Measurements from ENCODE around the gene FCRL2. TPM values are rescaled to one million over a fixed set of nuclear protein-coding genes. Genes with fewer than 3 reads are reported as not detected.

FCRL2 gene
- polyA plus RNA-seq, 3 donors = 0.65 TPM; not detected in 2

GRCh38 chr1:157723157-157723556 lies 53.8 kb downstream of the FCRL2 start:
- no peaks in the 10 kb centered on the region for H3K36me3 Mint-ChIP-seq
- intact Hi-C loops (cut with micrococcal nuclease) = no loop called here
- no peak overlapping the region for H2AFZ ChIP-seq (ENCODE audit: insufficient read depth, low read depth, low read length, poor library complexity, severe bottlenecking)
- DNase-seq = no peak
- peaks cover 4 to 6% of the 10 kb centered on the region in 2 donors for H3K4me1 ChIP-seq (ENCODE audit: control insufficient read depth in 1 of 2, insufficient read depth in 2 of 2, low read length in 2 of 2)
- peaks cover 2 to 4% (median 3%) of the 10 kb centered on the region in 3 donors for H3K27me3 Mint-ChIP-seq (ENCODE audit: low read depth in 3 of 3)
- no peaks in the 10 kb centered on the region for H3K27me3 ChIP-seq (ENCODE audit: control insufficient read depth in 2 of 2, insufficient read depth in 2 of 2, low read length in 2 of 2)
- no peaks in the 10 kb centered on the region for H3K36me3 ChIP-seq (replicated peaks in 1 of 2; ENCODE audit: control insufficient read depth in 1 of 2, insufficient read depth in 2 of 2, low read length in 2 of 2)
- no peaks in the 10 kb centered on the region for H3K79me2 ChIP-seq (ENCODE audit: insufficient read depth, low read length)
- no peak overlapping the region for H3K9ac ChIP-seq (ENCODE audit: insufficient read depth, low read length, poor library complexity, severe bottlenecking)
- no peak for TF ChIP-seq CTCF (IDR thresholded peaks at IDR 0.05)
- no peak overlapping the region for H3K4me3 Mint-ChIP-seq
- no peaks in the 10 kb centered on the region for H4K20me1 ChIP-seq (ENCODE audit: insufficient read depth, low read length)
- no peak overlapping the region for H3K4me3 ChIP-seq (replicated peaks in 1 of 3; ENCODE audit: low read depth in 2 of 3, low read length in 3 of 3)
- 100% methylated on average over 1 of the region's 2 CpGs for WGBS (ENCODE audit: insufficient coverage)
- no peak overlapping the region for H3K27ac Mint-ChIP-seq
- H3K4me1 Mint-ChIP-seq = peaks cover 19% of the 10 kb centered on the region
- peaks cover 10 to 11% of the 10 kb centered on the region in 2 donors for H3K9me3 ChIP-seq (replicated peaks in 1 of 2; ENCODE audit: control insufficient read depth in 1 of 2, insufficient read depth in 1 of 2, low read length in 2 of 2)
- H3K27ac ChIP-seq (ENCODE audit: low read depth in 1 of 2, low read length in 2 of 2) = no peak overlapping the region
- H3K9me3 Mint-ChIP-seq = peaks cover 12 to 24% (median 20%) of the 10 kb centered on the region in 7 donors
- no peak overlapping the region for H3K4me2 ChIP-seq (replicated peaks; ENCODE audit: extremely low read depth, low read length, poor library complexity, severe bottlenecking)

- no peak overlapping the region for H3K27ac ChIP-seq (ENCODE audit: low read depth in 1 of 2, low read length in 2 of 2)
- intact Hi-C loops (cut with micrococcal nuclease) = no loop called here
Measured at GRCh38 chr1:157721985-157722384, 54.9 kb downstream of the FCRL2 start.

More at GRCh38 chr1:157721985-157722384, 54.9 kb downstream of the FCRL2 start:
- Histone ChIP-seq H3K4me3 (replicated peaks in 1 of 3; ENCODE audit: low read depth in 2 of 3, low read length in 3 of 3) (no peak overlapping the region), H3K4me2 (replicated peaks; ENCODE audit: extremely low read depth, low read length, poor library complexity, severe bottlenecking) (no peak overlapping the region), H4K20me1 (ENCODE audit: insufficient read depth, low read length) (no peaks in the 10 kb centered on the region), H3K9ac (ENCODE audit: insufficient read depth, low read length, poor library complexity, severe bottlenecking) (no peak overlapping the region), H3K4me1 (ENCODE audit: control insufficient read depth in 1 of 2, insufficient read depth in 2 of 2, low read length in 2 of 2) (peaks cover 4 to 6% of the 10 kb centered on the region in 2 donors), H3K79me2 (ENCODE audit: insufficient read depth, low read length) (no peaks in the 10 kb centered on the region), H3K27me3 (ENCODE audit: control insufficient read depth in 2 of 2, insufficient read depth in 2 of 2, low read length in 2 of 2) (no peaks in the 10 kb centered on the region), H3K9me3 (replicated peaks in 1 of 2; ENCODE audit: control insufficient read depth in 1 of 2, insufficient read depth in 1 of 2, low read length in 2 of 2) (peaks cover 10 to 11% of the 10 kb centered on the region in 2 donors), H3K36me3 (replicated peaks in 1 of 2; ENCODE audit: control insufficient read depth in 1 of 2, insufficient read depth in 2 of 2, low read length in 2 of 2) (no peaks in the 10 kb centered on the region), H2AFZ (ENCODE audit: insufficient read depth, low read depth, low read length, poor library complexity, severe bottlenecking) (no peak overlapping the region)
- peaks cover 12 to 24% (median 20%) of the 10 kb centered on the region in 7 donors for H3K9me3 Mint-ChIP-seq
- TF ChIP-seq CTCF (IDR thresholded peaks at IDR 0.05) = no peak
- H3K36me3 Mint-ChIP-seq = no peaks in the 10 kb centered on the region
- H3K27ac Mint-ChIP-seq = no peak overlapping the region
- peaks cover 19% of the 10 kb centered on the region for H3K4me1 Mint-ChIP-seq
- no peak overlapping the region for H3K4me3 Mint-ChIP-seq
- no peak for DNase-seq
- peaks cover 1 to 3% (median 3%) of the 10 kb centered on the region in 3 donors for H3K27me3 Mint-ChIP-seq (ENCODE audit: low read depth in 3 of 3)
- WGBS (ENCODE audit: insufficient coverage) = 100% methylated on average over 1 of the region's 1 CpG
